UCSD-AML1 (cell line): Measurements from ENCODE around the gene PRR19.
A peak's percentile ranks its signal among the peaks of the same experiment; 100 is the strongest.

Experiments used
- DNase-seq: peaks from one replicate; lab custom pipeline; 2025; ENCODE audit not compliant: unreplicated experiment; lab: John Stamatoyannopoulos, UW

The PRR19 gene

DNA sequence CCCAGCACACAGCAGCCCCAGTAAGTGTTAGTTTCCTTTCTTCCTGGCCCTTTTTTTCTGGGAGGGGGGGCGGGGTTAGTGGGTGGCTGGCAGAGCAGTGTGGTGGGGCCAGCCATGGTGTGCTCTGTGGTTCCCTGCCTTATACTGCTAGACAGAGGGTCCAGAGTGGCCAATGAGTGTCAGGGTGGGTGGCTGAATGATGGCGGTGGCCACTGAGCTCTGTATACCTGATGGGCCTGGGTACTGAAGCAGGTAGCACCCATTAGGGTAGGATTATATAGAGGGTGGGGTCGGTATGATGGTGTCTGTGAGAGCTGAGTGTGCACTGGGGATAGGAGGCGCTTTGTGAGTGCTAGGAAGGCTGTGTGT is 19.1 kb upstream of the PRR19 start:
- DNase-seq, result no peak

GRCh38 chr19:42283188-42284065 is 18.5 kb upstream of the PRR19 start:
- peak; percentile 96 for DNase-seq

DNA sequence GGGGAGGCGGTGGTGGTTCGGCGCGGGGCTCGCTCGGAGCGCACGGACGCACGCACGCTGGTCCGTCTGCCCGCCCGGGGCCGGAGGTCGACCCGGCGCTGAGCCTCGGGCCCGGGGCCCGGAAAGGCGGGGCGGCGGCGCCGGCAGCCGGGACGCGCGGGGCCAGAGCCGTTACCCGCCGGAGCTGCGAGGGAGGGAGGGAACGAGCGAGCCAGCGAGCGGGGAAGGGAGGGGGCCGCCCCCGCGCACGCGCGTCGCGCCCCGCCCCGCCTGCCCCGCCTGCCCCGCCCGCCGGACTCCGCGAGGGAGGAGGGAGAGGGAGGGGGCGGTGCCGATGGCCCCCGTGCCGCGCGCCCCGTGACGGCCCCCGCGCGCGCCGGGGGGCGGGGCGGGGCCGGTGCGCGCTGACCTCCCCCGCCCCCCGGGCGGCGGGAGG is 17.8 kb upstream of the PRR19 start:
- DNase-seq, result peak; percentile 83

DNA sequence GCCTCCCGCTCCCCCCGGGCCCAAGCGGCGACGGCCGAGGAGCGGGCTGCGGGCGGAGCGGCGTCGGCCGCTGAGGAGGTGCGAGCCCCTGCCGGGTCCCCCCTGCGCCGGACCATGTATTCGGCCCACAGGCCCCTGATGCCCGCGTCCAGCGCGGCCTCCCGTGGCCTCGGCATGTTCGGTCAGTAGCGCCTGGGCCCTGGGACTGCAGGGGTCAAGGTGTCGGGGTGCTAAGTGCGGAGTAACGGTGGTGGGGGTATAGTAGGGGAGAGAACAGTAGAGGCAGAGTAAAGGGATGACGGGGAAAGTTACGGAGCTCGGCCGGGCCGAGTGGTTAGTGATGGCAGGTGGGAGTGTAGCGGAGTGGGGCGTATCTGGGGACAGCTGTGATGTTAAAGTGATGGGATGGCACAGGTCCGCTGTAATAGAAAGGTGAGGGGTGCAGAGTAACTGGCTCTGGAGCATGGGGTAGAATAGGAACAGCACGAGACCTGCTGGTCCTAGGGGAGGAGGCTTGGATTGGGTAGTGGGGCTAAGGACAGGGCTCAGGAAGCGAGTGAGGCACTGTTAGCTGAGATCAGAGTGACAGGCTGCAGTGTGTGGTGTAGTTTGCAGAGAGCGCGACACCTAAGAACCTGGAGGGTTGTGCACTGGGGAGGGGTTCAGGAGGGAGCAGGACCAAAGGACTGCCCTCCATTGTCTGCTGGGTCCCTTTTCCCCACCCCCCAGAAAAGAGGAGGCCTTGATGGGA is 17.2 kb upstream of the PRR19 start:
- no peak for DNase-seq

- no peak for DNase-seq
Observed at GRCh38 chr19:42285541-42285941, 16.4 kb upstream of the PRR19 start.

DNA sequence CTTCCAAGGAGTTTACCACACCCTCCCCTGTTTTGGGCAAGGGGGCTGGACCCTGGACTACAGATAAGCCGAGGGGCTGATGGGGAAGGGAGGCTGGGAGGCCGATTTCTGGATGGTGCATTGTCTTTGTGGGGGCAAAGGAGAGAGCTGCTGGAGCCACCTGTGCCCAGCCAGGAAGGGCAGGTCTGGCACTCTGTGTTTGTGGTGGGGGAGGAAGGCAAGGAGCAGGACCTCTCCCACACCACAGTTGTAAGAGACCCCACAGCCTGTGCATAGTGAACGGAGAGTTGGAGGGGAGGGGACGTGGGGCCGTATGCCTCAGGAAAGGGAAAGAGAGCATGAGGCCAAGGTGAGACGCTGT is 16.0 kb upstream of the PRR19 start:
- DNase-seq, result no peak

DNA sequence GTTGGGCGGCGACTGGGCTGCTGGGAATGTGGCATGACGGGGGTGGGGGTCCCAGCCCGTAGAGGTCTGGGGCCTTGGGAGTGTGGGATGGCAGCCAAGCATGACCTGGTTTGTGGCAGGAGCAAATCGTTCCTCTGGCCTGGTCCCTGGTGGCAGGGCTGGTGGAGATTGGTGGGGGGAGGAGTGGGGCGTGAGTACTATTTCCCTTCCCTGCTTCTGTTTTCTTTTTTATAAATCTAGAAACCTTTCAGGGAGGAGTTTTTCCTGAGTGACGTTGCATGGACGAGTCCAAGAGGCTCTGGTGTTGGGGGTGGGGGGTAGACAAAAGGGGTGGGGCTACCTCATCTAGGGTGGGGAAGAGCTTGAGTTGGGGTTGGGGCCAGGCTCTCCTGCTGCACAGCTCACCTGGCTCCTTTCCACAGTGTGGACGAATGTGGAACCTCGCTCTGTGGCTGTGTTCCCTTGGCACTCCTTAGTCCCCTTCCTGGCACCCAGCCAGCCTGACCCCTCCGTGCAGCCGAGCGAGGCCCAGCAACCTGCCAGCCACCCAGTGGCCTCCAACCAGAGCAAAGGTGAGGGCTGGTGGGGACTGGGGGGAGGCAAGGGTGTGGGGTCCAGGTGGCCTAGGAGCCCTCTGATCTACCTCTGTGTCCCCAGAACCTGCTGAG is 15.4 kb upstream of the PRR19 start:
- no peak for DNase-seq

DNA sequence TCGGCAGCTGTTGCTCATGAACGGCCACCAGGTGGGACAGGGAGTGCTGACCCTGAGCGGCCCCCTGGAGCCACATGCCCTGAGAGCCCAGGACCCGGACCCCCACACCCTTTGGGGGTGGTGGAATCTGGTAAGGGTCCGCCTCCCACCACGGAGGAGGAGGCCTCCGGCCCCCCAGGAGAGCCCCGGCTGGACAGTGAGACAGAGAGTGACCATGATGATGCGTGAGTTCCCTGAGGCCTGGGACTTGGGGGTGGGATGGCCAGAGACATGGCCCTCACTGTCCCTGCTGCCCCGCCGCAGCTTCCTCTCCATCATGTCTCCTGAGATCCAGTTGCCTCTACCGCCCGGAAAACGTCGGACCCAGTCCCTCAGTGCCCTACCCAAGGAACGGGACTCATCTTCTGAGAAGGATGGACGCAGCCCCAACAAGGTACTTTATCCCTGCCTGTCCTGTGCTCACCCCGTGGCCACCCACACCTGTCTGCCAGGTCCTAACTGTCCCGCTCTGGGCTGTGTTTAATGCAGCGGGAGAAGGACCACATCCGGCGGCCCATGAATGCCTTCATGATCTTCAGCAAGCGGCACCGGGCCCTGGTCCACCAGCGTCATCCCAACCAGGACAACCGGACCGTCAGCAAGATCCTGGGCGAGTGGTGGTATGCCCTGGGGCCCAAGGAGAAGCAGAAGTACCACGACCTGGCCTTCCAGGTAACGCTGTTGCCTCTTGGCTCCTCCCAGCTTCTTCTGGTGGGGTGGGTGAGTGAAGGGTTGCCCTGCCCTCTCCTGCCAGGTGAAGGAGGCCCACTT is 14.7 kb upstream of the PRR19 start:
- DNase-seq, result no peak

DNA sequence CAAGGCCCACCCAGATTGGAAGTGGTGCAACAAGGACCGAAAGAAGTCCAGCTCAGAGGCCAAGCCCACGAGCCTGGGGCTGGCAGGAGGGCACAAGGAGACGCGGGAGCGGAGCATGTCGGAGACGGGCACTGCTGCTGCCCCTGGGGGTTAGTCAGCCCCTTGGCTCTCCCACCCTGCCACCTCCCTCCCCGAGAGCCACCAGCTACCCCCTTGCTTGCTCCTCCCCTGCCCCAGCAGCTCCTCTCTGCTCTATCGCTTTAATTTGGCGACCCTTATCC is 14.2 kb upstream of the PRR19 start:
- no peak for DNase-seq

DNA sequence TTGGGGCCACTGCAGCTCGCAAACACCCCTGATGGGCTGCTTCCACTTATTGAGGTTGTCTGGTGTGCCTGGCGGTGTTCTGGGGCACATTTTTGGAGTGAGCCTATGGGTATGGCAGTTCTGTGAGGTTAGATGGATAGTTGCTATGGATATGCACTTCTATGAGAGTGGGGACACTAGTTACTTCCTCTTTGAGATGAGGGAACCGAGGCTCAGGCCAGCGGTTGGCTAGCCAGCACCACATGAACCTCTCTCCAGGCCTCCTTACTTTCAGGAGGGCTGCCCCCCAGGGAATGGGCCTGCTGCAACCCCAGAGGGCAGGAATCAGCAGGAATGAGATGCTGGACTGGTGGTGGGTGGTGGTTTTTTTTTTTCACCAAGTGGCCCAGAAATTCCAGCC is 13.5 kb upstream of the PRR19 start:
- DNase-seq, result no peak

DNA sequence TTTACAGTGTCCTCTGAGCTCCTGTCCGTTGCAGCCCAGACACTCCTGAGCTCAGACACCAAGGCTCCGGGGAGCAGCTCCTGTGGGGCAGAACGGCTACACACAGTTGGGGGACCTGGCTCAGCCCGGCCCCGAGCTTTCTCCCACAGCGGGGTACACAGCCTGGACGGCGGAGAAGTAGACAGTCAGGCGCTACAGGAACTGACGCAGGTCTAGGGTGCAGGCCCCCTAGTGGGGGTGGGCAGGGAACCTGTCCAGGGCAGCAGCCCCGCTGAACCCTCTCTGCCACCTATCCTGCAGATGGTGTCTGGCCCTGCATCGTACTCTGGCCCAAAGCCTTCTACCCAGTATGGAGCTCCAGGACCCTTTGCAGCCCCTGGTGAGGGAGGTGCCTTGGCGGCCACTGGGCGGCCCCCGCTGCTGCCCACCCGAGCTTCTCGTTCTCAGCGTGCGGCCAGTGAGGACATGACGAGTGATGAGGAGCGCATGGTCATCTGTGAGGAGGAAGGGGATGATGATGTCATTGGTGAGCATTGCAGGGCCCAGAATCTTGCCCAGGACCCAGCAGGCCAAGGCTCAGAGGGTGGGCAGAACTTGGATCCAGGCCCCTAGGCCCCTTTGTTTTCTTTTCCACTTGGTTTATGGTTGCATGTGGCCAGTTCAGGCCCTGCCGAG is 12.9 kb upstream of the PRR19 start:
- DNase-seq, result no peak

DNA sequence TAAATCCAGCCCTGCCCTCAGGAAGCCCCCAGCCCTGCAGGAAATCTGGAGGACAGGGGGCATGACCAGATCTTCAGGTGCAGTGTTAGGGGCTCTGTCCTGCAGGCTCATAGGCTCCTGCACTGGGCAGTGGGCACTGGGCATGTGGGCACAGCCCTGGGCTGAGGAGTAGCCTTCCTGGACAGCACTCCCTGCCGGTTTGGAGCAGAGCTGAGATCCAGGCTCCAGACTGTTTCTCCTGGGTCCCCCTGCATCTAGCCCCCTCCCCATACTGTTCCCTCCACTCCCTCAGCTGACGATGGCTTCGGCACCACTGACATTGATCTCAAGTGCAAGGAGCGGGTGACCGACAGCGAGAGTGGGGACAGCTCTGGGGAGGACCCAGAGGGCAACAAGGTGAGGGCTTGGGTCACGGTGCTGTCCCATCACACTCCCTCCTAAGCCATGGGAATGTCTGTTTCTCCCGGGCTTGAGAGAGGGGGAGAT is 12.3 kb upstream of the PRR19 start:
- DNase-seq, result no peak

DNA sequence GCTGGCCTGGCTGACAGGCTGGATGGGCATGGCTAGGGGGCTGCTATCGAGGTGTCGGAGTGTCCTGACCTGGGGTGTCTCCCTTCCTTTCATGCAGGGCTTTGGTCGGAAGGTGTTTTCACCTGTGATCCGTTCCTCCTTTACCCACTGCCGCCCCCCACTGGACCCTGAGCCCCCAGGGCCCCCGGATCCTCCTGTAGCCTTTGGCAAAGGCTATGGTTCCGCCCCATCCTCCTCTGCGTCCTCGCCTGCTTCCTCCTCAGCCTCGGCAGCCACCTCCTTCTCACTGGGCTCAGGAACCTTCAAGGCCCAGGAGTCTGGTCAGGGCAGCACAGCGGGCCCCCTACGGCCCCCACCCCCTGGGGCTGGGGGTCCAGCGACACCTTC is 11.8 kb upstream of the PRR19 start:
- DNase-seq, result no peak

DNA sequence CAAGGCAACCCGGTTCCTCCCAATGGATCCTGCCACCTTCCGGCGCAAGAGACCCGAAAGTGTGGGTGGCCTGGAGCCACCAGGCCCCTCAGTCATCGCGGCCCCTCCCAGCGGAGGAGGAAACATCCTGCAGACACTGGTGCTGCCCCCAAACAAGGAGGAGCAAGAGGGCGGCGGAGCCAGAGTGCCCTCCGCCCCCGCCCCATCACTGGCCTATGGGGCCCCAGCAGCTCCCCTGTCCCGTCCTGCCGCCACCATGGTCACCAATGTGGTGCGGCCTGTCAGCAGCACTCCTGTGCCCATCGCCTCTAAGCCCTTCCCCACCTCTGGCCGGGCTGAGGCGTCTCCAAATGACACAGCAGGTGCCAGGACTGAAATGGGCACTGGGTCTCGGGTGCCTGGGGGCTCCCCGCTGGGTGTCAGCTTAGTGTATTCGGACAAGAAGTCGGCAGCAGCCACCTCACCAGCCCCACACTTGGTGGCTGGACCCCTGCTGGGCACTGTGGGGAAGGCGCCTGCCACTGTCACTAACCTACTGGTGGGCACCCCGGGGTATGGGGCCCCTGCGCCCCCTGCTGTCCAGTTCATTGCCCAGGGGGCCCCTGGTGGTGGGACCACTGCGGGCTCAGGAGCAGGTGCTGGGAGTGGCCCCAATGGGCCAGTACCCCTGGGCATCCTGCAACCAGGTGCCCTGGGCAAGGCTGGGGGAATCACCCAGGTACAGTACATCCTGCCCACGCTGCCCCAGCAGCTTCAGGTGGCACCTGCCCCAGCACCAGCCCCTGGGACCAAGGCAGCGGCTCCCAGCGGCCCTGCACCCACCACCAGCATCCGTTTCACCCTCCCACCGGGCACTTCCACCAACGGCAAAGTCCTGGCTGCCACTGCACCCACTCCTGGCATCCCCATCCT is 11.2 kb upstream of the PRR19 start:
- DNase-seq, result peak; percentile 71

DNA sequence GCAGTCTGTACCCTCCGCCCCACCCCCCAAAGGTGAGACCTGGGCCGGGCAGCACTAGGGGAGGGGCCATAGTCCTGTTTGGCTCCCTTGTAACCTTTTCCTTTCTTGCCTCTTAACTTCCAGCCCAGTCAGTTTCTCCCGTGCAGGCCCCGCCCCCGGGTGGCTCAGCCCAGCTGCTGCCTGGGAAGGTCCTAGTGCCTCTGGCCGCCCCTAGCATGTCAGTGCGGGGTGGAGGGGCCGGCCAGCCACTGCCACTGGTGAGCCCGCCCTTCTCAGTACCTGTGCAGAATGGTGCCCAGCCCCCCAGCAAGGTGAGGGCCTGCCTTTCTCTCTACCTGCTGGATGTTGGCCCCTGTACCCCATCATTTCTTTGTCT is 10.5 kb upstream of the PRR19 start:
- no peak for DNase-seq

DNA sequence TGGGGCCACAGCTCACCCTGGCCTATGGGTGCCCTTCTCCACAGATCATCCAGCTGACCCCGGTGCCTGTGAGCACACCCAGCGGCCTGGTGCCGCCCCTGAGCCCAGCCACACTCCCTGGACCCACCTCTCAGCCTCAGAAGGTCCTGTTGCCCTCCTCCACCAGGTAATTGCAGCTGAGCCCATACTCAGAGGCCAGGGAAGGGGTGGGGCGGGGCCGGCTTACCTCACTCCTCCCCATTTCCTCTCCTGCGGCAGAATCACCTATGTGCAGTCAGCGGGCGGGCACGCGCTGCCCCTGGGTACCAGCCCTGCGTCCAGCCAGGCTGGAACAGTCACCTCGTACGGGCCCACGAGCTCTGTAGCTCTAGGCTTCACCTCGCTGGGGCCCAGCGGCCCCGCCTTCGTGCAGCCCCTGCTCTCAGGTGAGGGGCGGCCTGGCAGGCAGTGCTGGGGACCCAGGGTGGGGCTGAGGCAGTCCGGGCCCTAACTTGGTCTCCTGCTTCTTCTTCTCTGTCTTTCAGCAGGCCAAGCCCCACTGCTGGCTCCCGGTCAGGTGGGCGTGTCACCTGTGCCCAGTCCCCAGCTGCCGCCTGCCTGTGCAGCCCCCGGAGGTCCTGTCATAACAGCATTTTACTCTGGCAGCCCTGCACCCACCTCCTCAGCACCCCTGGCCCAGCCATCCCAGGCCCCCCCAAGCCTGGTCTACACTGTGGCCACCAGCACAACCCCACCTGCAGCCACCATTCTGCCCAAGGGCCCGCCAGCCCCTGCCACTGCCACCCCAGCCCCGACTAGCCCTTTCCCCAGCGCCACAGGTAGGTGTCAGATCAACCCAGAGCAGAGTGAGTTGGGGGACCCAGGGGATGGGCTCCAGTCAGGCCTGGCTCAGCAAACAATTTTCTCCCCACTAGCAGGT is 9.6 kb upstream of the PRR19 start:
- DNase-seq, result no peak

GRCh38 chr19:42292963-42293362 is 9.0 kb upstream of the PRR19 start:
- no peak for DNase-seq

DNA sequence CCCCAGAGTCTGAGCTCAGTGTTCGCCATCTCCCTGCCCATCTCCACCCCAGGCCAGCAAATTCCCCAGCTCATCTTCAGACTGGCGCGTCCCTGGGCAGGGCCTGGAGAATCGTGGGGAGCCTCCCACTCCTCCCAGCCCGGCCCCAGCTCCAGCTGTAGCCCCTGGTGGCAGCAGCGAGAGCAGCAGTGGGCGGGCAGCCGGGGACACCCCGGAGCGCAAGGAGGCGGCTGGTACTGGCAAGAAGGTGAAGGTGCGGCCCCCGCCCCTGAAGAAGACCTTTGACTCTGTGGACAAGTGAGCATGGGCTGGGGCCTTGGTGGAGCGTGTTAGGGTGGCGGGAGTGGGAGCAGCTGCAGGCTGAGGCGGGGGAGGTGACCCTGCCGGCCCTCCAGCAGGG is 8.4 kb upstream of the PRR19 start:
- DNase-seq, result no peak

DNA sequence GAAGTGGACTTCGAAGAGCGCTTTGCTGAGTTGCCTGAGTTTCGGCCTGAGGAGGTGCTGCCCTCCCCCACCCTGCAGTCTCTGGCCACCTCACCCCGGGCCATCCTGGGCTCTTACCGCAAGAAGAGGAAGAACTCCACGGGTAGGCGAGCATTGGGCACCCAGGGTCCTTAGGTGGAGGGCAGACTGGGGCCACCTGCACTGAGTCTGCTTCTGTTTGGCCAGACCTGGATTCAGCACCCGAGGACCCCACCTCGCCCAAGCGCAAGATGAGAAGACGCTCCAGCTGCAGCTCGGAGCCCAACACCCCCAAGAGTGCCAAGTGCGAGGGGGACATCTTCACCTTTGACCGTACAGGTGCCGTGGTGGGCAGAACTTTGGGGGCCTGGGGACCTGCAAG is 8.0 kb upstream of the PRR19 start:
- DNase-seq, result no peak
